T47D (cell line): ENCODE measurements around the gene TGFBR1.
"Not testable (repeated sequence)": the region's sequence is repeated elsewhere in the genome, so short reads cannot be mapped to it uniquely, and the experiment has no call there.

Experiments
- DNase-seq, 2 experiments: peaks; one replicate each; pipeline versions ENCODE4 v3.0.0 to v3.0.0-alpha.2; 2011 to 2012; ENCODE audit warnings: low read depth in 1 of 2, low spot score in 1 of 2
- JUND ChIP-seq: IDR thresholded peaks from 2 replicates; pipeline ENCODE4 v1.6.1; 2012; ENCODE audit warnings: low read depth
- in situ Hi-C: cut with HindIII; loops from 2 replicates; pipeline ENCODE4 v1.10.0; 2016; ENCODE audit warnings: low sequenced_read_pairs, low pct_unique_long_range_greater_than_20kb

TGFBR1 gene

GRCh38 chr9:99085949-99086948 lies 18.7 kb upstream of the TGFBR1 start:
- DNase-seq = no peak
- no peak for TF ChIP-seq JUND
- in situ Hi-C loops = no loop called here

- TF ChIP-seq JUND = no peak
- DNase-seq = no peak
- in situ Hi-C loops = no loop called here
Observed at GRCh38 chr9:99087462-99087861, 17.5 kb upstream of the TGFBR1 start.

- DNase-seq = no peak
- in situ Hi-C loops = no loop called here
- no peak for TF ChIP-seq JUND
Observed at GRCh38 chr9:99090336-99091130, 14.4 kb upstream of the TGFBR1 start.

GRCh38 chr9:99092643-99093491 lies 12.0 kb upstream of the TGFBR1 start:
- no peak for DNase-seq
- in situ Hi-C loops = no loop called here
- TF ChIP-seq JUND = no peak

GRCh38 chr9:99093492-99093791 lies 11.5 kb upstream of the TGFBR1 start:
- no peak for TF ChIP-seq JUND
- no peak for DNase-seq
- in situ Hi-C loops = no loop called here

- in situ Hi-C loops = no loop called here
- DNase-seq = no peak
- TF ChIP-seq JUND = no peak
Observed at GRCh38 chr9:99095565-99095964, 9.3 kb upstream of the TGFBR1 start.

GRCh38 chr9:99096409-99096808 lies 8.5 kb upstream of the TGFBR1 start:
- TF ChIP-seq JUND = no peak
- no peak for DNase-seq
- in situ Hi-C loops = no loop called here

GRCh38 chr9:99099806-99100585 lies 4.9 kb upstream of the TGFBR1 start:
- in situ Hi-C loops, DNase-seq: not testable (repeated sequence)

GRCh38 chr9:99101271-99101670 lies 3.6 kb upstream of the TGFBR1 start:
- TF ChIP-seq JUND = no peak
- DNase-seq = no peak
- in situ Hi-C loops = no loop called here

- TF ChIP-seq JUND = no peak
- DNase-seq = no peak
- in situ Hi-C loops = no loop called here
Observed at GRCh38 chr9:99101812-99102211, 3.1 kb upstream of the TGFBR1 start.

GRCh38 chr9:99103054-99103895 lies 1.6 kb upstream of the TGFBR1 start:
- in situ Hi-C loops = no loop called here
- TF ChIP-seq JUND = no peak

More at GRCh38 chr9:99103054-99103895, 1.6 kb upstream of the TGFBR1 start:
- DNase-seq = no peak
